ENCODE measurements around the gene FBXL13. TPM values are rescaled to one million over a fixed set of nuclear protein-coding genes. Genes with fewer than 3 reads are reported as not detected.

The FBXL13 gene
- total and polyA plus RNA-seq, 10 of the 15 experiments (the other 5 are each of a cell fraction or from before 2014, with no cell fraction given) = 0.08 to 0.95 (median 0.28) TPM; not detected in 2

- TF ChIP-seq, protein P1, sequence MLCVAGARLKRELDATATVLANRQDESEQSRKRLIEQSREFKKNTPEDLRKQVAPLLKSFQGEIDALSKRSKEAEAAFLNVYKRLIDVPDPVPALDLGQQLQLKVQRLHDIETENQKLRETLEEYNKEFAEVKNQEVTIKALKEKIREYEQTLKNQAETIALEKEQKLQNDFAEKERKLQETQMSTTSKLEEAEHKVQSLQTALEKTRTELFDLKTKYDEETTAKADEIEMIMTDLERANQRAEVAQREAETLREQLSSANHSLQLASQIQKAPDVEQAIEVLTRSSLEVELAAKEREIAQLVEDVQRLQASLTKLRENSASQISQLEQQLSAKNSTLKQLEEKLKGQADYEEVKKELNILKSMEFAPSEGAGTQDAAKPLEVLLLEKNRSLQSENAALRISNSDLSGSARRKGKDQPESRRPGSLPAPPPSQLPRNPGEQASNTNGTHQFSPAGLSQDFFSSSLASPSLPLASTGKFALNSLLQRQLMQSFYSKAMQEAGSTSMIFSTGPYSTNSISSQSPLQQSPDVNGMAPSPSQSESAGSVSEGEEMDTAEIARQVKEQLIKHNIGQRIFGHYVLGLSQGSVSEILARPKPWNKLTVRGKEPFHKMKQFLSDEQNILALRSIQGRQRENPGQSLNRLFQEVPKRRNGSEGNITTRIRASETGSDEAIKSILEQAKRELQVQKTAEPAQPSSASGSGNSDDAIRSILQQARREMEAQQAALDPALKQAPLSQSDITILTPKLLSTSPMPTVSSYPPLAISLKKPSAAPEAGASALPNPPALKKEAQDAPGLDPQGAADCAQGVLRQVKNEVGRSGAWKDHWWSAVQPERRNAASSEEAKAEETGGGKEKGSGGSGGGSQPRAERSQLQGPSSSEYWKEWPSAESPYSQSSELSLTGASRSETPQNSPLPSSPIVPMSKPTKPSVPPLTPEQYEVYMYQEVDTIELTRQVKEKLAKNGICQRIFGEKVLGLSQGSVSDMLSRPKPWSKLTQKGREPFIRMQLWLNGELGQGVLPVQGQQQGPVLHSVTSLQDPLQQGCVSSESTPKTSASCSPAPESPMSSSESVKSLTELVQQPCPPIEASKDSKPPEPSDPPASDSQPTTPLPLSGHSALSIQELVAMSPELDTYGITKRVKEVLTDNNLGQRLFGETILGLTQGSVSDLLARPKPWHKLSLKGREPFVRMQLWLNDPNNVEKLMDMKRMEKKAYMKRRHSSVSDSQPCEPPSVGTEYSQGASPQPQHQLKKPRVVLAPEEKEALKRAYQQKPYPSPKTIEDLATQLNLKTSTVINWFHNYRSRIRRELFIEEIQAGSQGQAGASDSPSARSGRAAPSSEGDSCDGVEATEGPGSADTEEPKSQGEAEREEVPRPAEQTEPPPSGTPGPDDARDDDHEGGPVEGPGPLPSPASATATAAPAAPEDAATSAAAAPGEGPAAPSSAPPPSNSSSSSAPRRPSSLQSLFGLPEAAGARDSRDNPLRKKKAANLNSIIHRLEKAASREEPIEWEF (IDR thresholded peaks at IDR 0.05; ENCODE audit: insufficient replicate concordance, low read depth, low read length) = no peak
- TF ChIP-seq ASH2L (IDR thresholded peaks at IDR 0.05; ENCODE audit: borderline replicate concordance, low read depth) = no peak
- TF ChIP-seq MLLT1 (IDR thresholded peaks at IDR 0.05) = no peak
- TF ChIP-seq NFXL1 (IDR thresholded peaks at IDR 0.05; ENCODE audit: borderline replicate concordance) = no peak
- no peak for TF ChIP-seq BCL11A (IDR thresholded peaks at IDR 0.05; ENCODE audit: low read depth, low read length)
- TF ChIP-seq SMAD5 (IDR thresholded peaks at IDR 0.05; ENCODE audit: low read depth) = no peak
- TF ChIP-seq SPI1 (IDR thresholded peaks at IDR 0.05; ENCODE audit: borderline replicate concordance, insufficient read depth, low read depth, low read length) = no peak
- no peak for TF ChIP-seq MXI1 (IDR thresholded peaks at IDR 0.05; ENCODE audit: low read depth, low read length)
- no peak for TF ChIP-seq ZSCAN29 (IDR thresholded peaks at IDR 0.05)
- no peak for TF ChIP-seq NRF1 (conservative IDR thresholded peaks at IDR 0.05; ENCODE audit: low read depth, low read length)
- TF ChIP-seq CBX5 (IDR thresholded peaks at IDR 0.05; ENCODE audit: low read depth) = no peak
- TF ChIP-seq, protein P2, sequence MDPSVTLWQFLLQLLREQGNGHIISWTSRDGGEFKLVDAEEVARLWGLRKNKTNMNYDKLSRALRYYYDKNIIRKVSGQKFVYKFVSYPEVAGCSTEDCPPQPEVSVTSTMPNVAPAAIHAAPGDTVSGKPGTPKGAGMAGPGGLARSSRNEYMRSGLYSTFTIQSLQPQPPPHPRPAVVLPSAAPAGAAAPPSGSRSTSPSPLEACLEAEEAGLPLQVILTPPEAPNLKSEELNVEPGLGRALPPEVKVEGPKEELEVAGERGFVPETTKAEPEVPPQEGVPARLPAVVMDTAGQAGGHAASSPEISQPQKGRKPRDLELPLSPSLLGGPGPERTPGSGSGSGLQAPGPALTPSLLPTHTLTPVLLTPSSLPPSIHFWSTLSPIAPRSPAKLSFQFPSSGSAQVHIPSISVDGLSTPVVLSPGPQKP (IDR thresholded peaks at IDR 0.05; ENCODE audit: low read depth, low read length) = no peak
- TF ChIP-seq RBBP5 (conservative IDR thresholded peaks at IDR 0.05) = no peak
- no peak for TF ChIP-seq WRNIP1 (IDR thresholded peaks at IDR 0.05; ENCODE audit: borderline replicate concordance, low read depth, low read length)
Measured at GRCh38 chr7:102927312-102927933, 147.2 kb downstream of the FBXL13 start (continued).

Measured in GM12878 (cell line).